Body of pancreas (tissue), 4 donors: ENCODE measurements around the gene HOXB1. TPM values are rescaled to one million over a fixed set of nuclear protein-coding genes. Genes with fewer than 3 reads are reported as not detected.
A peak's percentile ranks its signal among the peaks of the same experiment; 100 is the strongest.

ENCODE experiments used
- ATAC-seq: fragments of 150-250 bp; one replicate; pipeline ENCODE4 v1.9.1; 2016
- DNase-seq, 4 donors: peaks; one replicate each; pipeline ENCODE4 v3.0.0-alpha.2; 2019
- H3K27ac ChIP-seq, 4 donors: fragments of 200-600 bp; sonication (generic); 1 replicate in 3 of 4; 2 replicates in 1 of 4; pipeline versions ENCODE4 v1.5.1 to v1.6.1; 2016 to 2019; ENCODE audit warnings: mild to moderate bottlenecking in 1 of 4, mixed read lengths in 1 of 4, moderate library complexity in 1 of 4
- H3K27me3 ChIP-seq, 2 donors: fragments of 200-600 bp; sonication (generic); one replicate each; pipeline ENCODE4 v1.6.0; 2016; ENCODE audit warnings: mild to moderate bottlenecking in 1 of 2
- H3K36me3 ChIP-seq, 2 donors: fragments of 200-600 bp; sonication (generic); replicated peaks in 1 of 2; 2 replicates each; pipeline ENCODE4 v1.5.1; 2016; ENCODE audit warnings: low read depth in 2 of 2; ENCODE audit not compliant: insufficient read depth in 1 of 2
- H3K4me1 ChIP-seq: fragments of 200-600 bp; sonication (generic); one replicate; pipeline ENCODE4 v1.6.0; 2016
- H3K4me3 ChIP-seq, 2 donors: fragments of 200-600 bp; sonication (generic); 1 replicate in 1 of 2; 2 replicates in 1 of 2; pipeline ENCODE4 v1.5.1; 2016 to 2019
- H3K9me3 ChIP-seq, 3 donors: fragments of 200-600 bp; sonication (generic); 1 replicate in 2 of 3; 2 replicates in 1 of 3; pipeline ENCODE4 v1.5.1; 2016
- POLR2A ChIP-seq, 3 donors: fragments of 450-650 bp; IDR thresholded peaks; one replicate each; pipeline ENCODE4 v1.6.1; 2016; ENCODE audit warnings: antibody characterized with exemption in 3 of 3, mild to moderate bottlenecking in 2 of 3
- WGBS, 2 donors: methylation state at CpG; one replicate each; pipeline ENCODE4 v1.1.5; 2017; 5-methylcytosine and 5-hydroxymethylcytosine counted together
- intact Hi-C: fragments of 100-400 bp; cut with DNase I; formaldehyde crosslinking; loops from one replicate; pipeline ENCODE4 v1.15.1; 2023
- total RNA-seq, 2 donors: library from RNA; depleted of rRNA; stranded (reverse); fragments of >200 nt; gene quantifications; one replicate each; pipeline ENCODE4 v1.1.0, GENCODE V29; 2016
- TF ChIP-seq, protein P1 (sequence below), 7 experiments: fragments of 450-650 bp in 4 of 7; fragments of 200-600 bp in 3 of 7; sonication (generic) in 3 of 7; IDR thresholded peaks; one replicate each; pipeline ENCODE4 v1.5.1; 2016 to 2019; ENCODE audit warnings: antibody characterized with exemption in 7 of 7

HOXB1 gene
- total RNA-seq, 2 donors from 2014 or later: not detected

GRCh38 chr17:48542114-48542656 is 11.4 kb upstream of the HOXB1 start:
- ATAC-seq (peak; percentile 8), DNase-seq (no peak)
- 20 to 21% methylated on average over 27 of the region's 27 CpGs for WGBS, 2 donors
- H3K4me1 ChIP-seq: peaks cover 18% of the 10 kb centered on the region
- intact Hi-C loops: no loop called here
- H3K4me3 ChIP-seq: no peak overlapping the region
- no peaks in the 10 kb centered on the region for H3K9me3 ChIP-seq
- peaks cover 0 to 24% of the 10 kb centered on the region in 2 donors for H3K27me3 ChIP-seq
- H3K36me3 ChIP-seq: no peaks in the 10 kb centered on the region
- H3K27ac ChIP-seq: peak overlapping the region in 3 of 4 donors; percentile 45 to 67 (median 48)
- peak in 1 of 3 donors; percentile 4 for TF ChIP-seq POLR2A (IDR thresholded peaks at IDR 0.05)
- TF ChIP-seq, protein P1, sequence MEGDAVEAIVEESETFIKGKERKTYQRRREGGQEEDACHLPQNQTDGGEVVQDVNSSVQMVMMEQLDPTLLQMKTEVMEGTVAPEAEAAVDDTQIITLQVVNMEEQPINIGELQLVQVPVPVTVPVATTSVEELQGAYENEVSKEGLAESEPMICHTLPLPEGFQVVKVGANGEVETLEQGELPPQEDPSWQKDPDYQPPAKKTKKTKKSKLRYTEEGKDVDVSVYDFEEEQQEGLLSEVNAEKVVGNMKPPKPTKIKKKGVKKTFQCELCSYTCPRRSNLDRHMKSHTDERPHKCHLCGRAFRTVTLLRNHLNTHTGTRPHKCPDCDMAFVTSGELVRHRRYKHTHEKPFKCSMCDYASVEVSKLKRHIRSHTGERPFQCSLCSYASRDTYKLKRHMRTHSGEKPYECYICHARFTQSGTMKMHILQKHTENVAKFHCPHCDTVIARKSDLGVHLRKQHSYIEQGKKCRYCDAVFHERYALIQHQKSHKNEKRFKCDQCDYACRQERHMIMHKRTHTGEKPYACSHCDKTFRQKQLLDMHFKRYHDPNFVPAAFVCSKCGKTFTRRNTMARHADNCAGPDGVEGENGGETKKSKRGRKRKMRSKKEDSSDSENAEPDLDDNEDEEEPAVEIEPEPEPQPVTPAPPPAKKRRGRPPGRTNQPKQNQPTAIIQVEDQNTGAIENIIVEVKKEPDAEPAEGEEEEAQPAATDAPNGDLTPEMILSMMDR (IDR thresholded peaks at IDR 0.05): no peak

- DNase-seq (no peak), ATAC-seq (peak; percentile 34)
- WGBS, 2 donors: 7 to 8% methylated on average over 26 to 32 of the region's 36 CpGs
- no peaks in the 10 kb centered on the region for H3K36me3 ChIP-seq
- no peaks in the 10 kb centered on the region for H3K9me3 ChIP-seq
- peaks cover 0 to 24% of the 10 kb centered on the region in 2 donors for H3K27me3 ChIP-seq
- H3K27ac ChIP-seq: peak overlapping the region; percentile 8 to 67 (median 46)
- intact Hi-C loops: no loop called here
- H3K4me1 ChIP-seq: peaks cover 18% of the 10 kb centered on the region
- H3K4me3 ChIP-seq: no peak overlapping the region
- peak in 1 of 3 donors; percentile 10 for TF ChIP-seq POLR2A (IDR thresholded peaks at IDR 0.05)
- TF ChIP-seq, protein P1 (IDR thresholded peaks at IDR 0.05): no peak
Observed at GRCh38 chr17:48541577-48542113, 10.8 kb upstream of the HOXB1 start.

GRCh38 chr17:48541036-48541576 is 10.3 kb upstream of the HOXB1 start:
- Histone ChIP-seq H3K4me3 (no peak overlapping the region), H3K9me3 (no peaks in the 10 kb centered on the region), H3K27ac (peak overlapping the region; percentile 8 to 67 (median 46)), H3K36me3 (no peaks in the 10 kb centered on the region), H3K27me3 (peaks cover 0 to 24% of the 10 kb centered on the region in 2 donors), H3K4me1 (peaks cover 18% of the 10 kb centered on the region)
- ATAC-seq (no peak), DNase-seq (no peak)
- no peak for TF ChIP-seq POLR2A (IDR thresholded peaks at IDR 0.05)
- TF ChIP-seq, protein P1 (IDR thresholded peaks at IDR 0.05): no peak
- intact Hi-C loops: no loop called here
- 36 to 37% methylated on average over 12 of the region's 12 CpGs for WGBS, 2 donors

DNA sequence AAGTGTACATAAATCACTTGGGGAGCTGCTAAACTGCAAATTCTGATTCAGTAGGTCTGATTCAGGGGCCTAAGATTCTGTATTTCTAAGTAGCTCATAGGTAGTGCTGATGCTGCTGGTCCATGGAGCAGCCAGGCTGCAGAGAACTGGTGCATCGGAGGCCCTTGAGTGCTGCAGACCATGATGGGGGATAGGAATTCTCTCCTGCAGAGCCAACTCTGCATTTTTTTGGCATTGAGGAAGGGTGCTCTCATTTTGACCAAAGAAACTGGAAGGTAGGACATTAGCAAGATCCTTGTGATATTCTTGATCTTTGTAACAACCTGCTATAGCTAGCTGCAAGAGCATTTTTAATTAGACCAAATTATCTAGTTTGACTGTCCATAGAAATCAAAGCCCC is 9.4 kb upstream of the HOXB1 start:
- 91 to 100% methylated on average over 1 of the region's 1 CpG for WGBS, 2 donors

More for the DNA sequence above, 9.4 kb upstream of the HOXB1 start:
- Histone ChIP-seq H3K27ac (no peak overlapping the region), H3K4me1 (peaks cover 18% of the 10 kb centered on the region), H3K4me3 (no peak overlapping the region), H3K27me3 (peaks cover 0 to 24% of the 10 kb centered on the region in 2 donors), H3K36me3 (no peaks in the 10 kb centered on the region), H3K9me3 (no peaks in the 10 kb centered on the region)
- intact Hi-C loops: no loop called here
- TF ChIP-seq, protein P1 (IDR thresholded peaks at IDR 0.05): no peak
- TF ChIP-seq POLR2A (IDR thresholded peaks at IDR 0.05): no peak
- ATAC-seq (no peak), DNase-seq (no peak)
